Liver (tissue), 9 donors: ENCODE data around the gene LHX2. TPM values are rescaled to one million over a fixed set of nuclear protein-coding genes. Genes with fewer than 3 reads are reported as not detected.

ENCODE experiments used
- DNase-seq: peaks from one replicate; pipeline ENCODE4 v3.0.0-alpha.2; 2017; ENCODE audit warnings: low spot score
- H3K27ac ChIP-seq, 2 donors: one replicate each; pipeline ENCODE4 v1.7.0; 2013; ENCODE audit warnings: inconsistent platforms in 2 of 2, low read length in 2 of 2, control low read depth in 1 of 2, low read depth in 1 of 2, mild to moderate bottlenecking in 1 of 2
- H3K27me3 ChIP-seq, 4 donors: one replicate each; pipeline versions ENCODE4 v1.6.1 to v1.7.0; 2013; ENCODE audit warnings: low read length in 3 of 4, inconsistent platforms in 1 of 4, mild to moderate bottlenecking in 1 of 4, moderate library complexity in 1 of 4; ENCODE audit not compliant: control insufficient read depth in 4 of 4, insufficient read depth in 4 of 4
- H3K36me3 ChIP-seq, 4 donors: one replicate each; pipeline versions ENCODE4 v1.6.1 to v1.7.0; 2013; ENCODE audit warnings: low read length in 3 of 4, mild to moderate bottlenecking in 3 of 4, low read depth in 1 of 4, moderate library complexity in 1 of 4; ENCODE audit not compliant: control insufficient read depth in 4 of 4, insufficient read depth in 3 of 4
- H3K4me1 ChIP-seq, 4 donors: one replicate each; pipeline versions ENCODE4 v1.6.1 to v1.7.0; 2013; ENCODE audit warnings: low read length in 3 of 4, mild to moderate bottlenecking in 3 of 4, moderate library complexity in 1 of 4; ENCODE audit not compliant: control insufficient read depth in 4 of 4, insufficient read depth in 4 of 4
- H3K4me3 ChIP-seq, 3 donors: one replicate each; pipeline versions ENCODE4 v1.6.1 to v1.7.0; 2013; ENCODE audit warnings: low read length in 3 of 3, control low read depth in 1 of 3, low read depth in 1 of 3, mild to moderate bottlenecking in 1 of 3
- H3K9ac ChIP-seq, 2 donors: one replicate each; pipeline ENCODE4 v1.7.0; 2013; ENCODE audit warnings: low read length in 2 of 2, mild to moderate bottlenecking in 2 of 2, moderate library complexity in 2 of 2, control low read depth in 1 of 2, low read depth in 1 of 2
- H3K9me3 ChIP-seq, 4 donors: one replicate each; pipeline versions ENCODE4 v1.6.1 to v1.7.0; 2013; ENCODE audit warnings: low read length in 3 of 4; ENCODE audit not compliant: control insufficient read depth in 4 of 4
- EGR1 ChIP-seq, 2 donors: IDR thresholded peaks; 2 replicates each; pipeline ENCODE4 v1.6.1; 2016 to 2018; ENCODE audit warnings: antibody characterized with exemption in 2 of 2, low read depth in 2 of 2
- FOXA1 ChIP-seq: IDR thresholded peaks from 2 replicates; pipeline ENCODE4 v1.6.1; 2016; ENCODE audit warnings: antibody characterized with exemption
- FOXA2 ChIP-seq: IDR thresholded peaks from 2 replicates; pipeline ENCODE4 v1.6.1; 2016; ENCODE audit warnings: antibody characterized with exemption
- GABPA ChIP-seq, 2 donors: IDR thresholded peaks in 1 of 2; conservative IDR thresholded peaks in 1 of 2; 2 replicates each; pipeline ENCODE4 v1.6.1; 2016; ENCODE audit warnings: antibody characterized with exemption in 2 of 2, mild to moderate bottlenecking in 1 of 2, moderate library complexity in 1 of 2
- HNF4G ChIP-seq: IDR thresholded peaks from 2 replicates; pipeline ENCODE4 v1.6.1; 2016; ENCODE audit warnings: antibody characterized with exemption
- JUND ChIP-seq, 2 donors: IDR thresholded peaks; 2 replicates each; pipeline ENCODE4 v1.6.1; 2016; ENCODE audit warnings: antibody characterized with exemption in 2 of 2
- NR2F2 ChIP-seq: IDR thresholded peaks from 2 replicates; pipeline ENCODE4 v1.6.1; 2016; ENCODE audit warnings: antibody characterized with exemption
- RXRA ChIP-seq, 2 donors: IDR thresholded peaks; 2 replicates each; pipeline ENCODE4 v1.6.1; 2017 to 2018; ENCODE audit warnings: antibody characterized with exemption in 2 of 2, mild to moderate bottlenecking in 1 of 2
- TAF1 ChIP-seq: conservative IDR thresholded peaks from 2 replicates; pipeline ENCODE4 v1.6.1; 2016; ENCODE audit warnings: antibody characterized with exemption, mild to moderate bottlenecking
- YY1 ChIP-seq: IDR thresholded peaks from 2 replicates; pipeline ENCODE4 v1.6.1; 2016; ENCODE audit warnings: antibody characterized with exemption, mild to moderate bottlenecking
- WGBS: extraction: QIAGEN DNeasy Blood & Tissue Kit; methylation state at CpG from one replicate; pipeline ENCODE4 v1.1.7; 2013; 5-methylcytosine and 5-hydroxymethylcytosine counted together
- polyA plus RNA-seq, 2 donors: library from polyadenylated mRNA; stranded (reverse) in 1 of 2; unstranded in 1 of 2; fragments of 200-250 nt in 1 of 2; fragments of >200 nt in 1 of 2; fragmentation: Nextera tagmentation in 1 of 2; extraction: Ambion mirVana in 1 of 2; gene quantifications; one replicate each; pipeline versions ENCODE4 v1.2.1 to v1.2.3, GENCODE V29; 2013 to 2015
- total RNA-seq, 2 donors: library from RNA; depleted of rRNA; stranded (reverse); fragments of >200 nt; gene quantifications; one replicate each; pipeline ENCODE4 v1.2.3, GENCODE V29; 2014
- TF ChIP-seq, protein P1 (sequence below): IDR thresholded peaks from 2 replicates; pipeline ENCODE4 v1.6.1; 2016; ENCODE audit warnings: antibody characterized with exemption
- TF ChIP-seq, protein P2 (sequence below): fragments of 150-350 bp; IDR thresholded peaks from 2 replicates; pipeline ENCODE4 v1.5.1; 2017; ENCODE audit warnings: improper control_type of control experiment, low read depth, low read length; ENCODE audit not compliant: missing input control
- TF ChIP-seq, protein P3 (sequence below): IDR thresholded peaks from 2 replicates; pipeline ENCODE4 v1.6.1; 2016; ENCODE audit warnings: antibody characterized with exemption, mild to moderate bottlenecking
- TF ChIP-seq, protein P4 (sequence below): IDR thresholded peaks from 2 replicates; pipeline ENCODE4 v1.6.1; 2016; ENCODE audit warnings: antibody characterized with exemption
- TF ChIP-seq, protein P5 (sequence below): IDR thresholded peaks from 2 replicates; pipeline ENCODE4 v1.6.1; 2016; ENCODE audit warnings: antibody characterized with exemption
- donor health status: healthy.
- donor health status: healthy.
- donor health status: healthy.
- donor health status: healthy.
- donor health status: healthy.

Gene LHX2
- total and polyA plus RNA-seq, 4 donors: 2.0 to 2.5 (median 2.1) TPM

DNA sequence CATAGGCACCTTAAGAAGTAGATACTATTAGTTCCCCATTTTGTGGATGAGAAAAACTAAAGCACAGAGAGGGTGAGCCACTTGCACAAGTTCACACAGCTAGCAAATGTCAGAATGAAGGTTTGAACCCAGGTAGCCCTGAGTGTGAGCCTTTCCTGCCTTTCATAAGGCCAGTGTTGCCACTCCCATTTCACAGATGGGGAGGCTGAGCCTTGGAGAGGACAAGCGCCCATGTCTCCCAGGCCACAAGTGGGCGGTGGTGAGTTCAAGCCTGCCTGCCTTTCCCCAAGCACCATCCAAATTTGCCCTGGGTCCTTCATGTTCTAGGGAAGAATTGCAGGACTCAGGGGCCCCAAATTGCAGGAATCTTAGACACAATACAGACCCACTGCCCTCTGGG is 50.6 kb downstream of the LHX2 start:
- TF ChIP-seq TAF1: no peak
- TF ChIP-seq, protein P1, sequence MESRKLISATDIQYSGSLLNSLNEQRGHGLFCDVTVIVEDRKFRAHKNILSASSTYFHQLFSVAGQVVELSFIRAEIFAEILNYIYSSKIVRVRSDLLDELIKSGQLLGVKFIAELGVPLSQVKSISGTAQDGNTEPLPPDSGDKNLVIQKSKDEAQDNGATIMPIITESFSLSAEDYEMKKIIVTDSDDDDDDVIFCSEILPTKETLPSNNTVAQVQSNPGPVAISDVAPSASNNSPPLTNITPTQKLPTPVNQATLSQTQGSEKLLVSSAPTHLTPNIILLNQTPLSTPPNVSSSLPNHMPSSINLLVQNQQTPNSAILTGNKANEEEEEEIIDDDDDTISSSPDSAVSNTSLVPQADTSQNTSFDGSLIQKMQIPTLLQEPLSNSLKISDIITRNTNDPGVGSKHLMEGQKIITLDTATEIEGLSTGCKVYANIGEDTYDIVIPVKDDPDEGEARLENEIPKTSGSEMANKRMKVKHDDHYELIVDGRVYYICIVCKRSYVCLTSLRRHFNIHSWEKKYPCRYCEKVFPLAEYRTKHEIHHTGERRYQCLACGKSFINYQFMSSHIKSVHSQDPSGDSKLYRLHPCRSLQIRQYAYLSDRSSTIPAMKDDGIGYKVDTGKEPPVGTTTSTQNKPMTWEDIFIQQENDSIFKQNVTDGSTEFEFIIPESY: no peak
- no peak for TF ChIP-seq EGR1 (IDR thresholded peaks at IDR 0.05; ENCODE audit: low read depth in 2 of 2)
- TF ChIP-seq, protein P2, sequence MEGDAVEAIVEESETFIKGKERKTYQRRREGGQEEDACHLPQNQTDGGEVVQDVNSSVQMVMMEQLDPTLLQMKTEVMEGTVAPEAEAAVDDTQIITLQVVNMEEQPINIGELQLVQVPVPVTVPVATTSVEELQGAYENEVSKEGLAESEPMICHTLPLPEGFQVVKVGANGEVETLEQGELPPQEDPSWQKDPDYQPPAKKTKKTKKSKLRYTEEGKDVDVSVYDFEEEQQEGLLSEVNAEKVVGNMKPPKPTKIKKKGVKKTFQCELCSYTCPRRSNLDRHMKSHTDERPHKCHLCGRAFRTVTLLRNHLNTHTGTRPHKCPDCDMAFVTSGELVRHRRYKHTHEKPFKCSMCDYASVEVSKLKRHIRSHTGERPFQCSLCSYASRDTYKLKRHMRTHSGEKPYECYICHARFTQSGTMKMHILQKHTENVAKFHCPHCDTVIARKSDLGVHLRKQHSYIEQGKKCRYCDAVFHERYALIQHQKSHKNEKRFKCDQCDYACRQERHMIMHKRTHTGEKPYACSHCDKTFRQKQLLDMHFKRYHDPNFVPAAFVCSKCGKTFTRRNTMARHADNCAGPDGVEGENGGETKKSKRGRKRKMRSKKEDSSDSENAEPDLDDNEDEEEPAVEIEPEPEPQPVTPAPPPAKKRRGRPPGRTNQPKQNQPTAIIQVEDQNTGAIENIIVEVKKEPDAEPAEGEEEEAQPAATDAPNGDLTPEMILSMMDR: no peak
- no peak for TF ChIP-seq FOXA2
- TF ChIP-seq, protein P3, sequence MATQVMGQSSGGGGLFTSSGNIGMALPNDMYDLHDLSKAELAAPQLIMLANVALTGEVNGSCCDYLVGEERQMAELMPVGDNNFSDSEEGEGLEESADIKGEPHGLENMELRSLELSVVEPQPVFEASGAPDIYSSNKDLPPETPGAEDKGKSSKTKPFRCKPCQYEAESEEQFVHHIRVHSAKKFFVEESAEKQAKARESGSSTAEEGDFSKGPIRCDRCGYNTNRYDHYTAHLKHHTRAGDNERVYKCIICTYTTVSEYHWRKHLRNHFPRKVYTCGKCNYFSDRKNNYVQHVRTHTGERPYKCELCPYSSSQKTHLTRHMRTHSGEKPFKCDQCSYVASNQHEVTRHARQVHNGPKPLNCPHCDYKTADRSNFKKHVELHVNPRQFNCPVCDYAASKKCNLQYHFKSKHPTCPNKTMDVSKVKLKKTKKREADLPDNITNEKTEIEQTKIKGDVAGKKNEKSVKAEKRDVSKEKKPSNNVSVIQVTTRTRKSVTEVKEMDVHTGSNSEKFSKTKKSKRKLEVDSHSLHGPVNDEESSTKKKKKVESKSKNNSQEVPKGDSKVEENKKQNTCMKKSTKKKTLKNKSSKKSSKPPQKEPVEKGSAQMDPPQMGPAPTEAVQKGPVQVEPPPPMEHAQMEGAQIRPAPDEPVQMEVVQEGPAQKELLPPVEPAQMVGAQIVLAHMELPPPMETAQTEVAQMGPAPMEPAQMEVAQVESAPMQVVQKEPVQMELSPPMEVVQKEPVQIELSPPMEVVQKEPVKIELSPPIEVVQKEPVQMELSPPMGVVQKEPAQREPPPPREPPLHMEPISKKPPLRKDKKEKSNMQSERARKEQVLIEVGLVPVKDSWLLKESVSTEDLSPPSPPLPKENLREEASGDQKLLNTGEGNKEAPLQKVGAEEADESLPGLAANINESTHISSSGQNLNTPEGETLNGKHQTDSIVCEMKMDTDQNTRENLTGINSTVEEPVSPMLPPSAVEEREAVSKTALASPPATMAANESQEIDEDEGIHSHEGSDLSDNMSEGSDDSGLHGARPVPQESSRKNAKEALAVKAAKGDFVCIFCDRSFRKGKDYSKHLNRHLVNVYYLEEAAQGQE: no peak
- TF ChIP-seq RXRA (IDR thresholded peaks at IDR 0.05): no peak
- no peak for TF ChIP-seq FOXA1
- no peak for TF ChIP-seq GABPA (IDR thresholded peaks at IDR 0.05 in 1 of 2, conservative IDR thresholded peaks at IDR 0.05 in 1 of 2)
- TF ChIP-seq, protein P4, sequence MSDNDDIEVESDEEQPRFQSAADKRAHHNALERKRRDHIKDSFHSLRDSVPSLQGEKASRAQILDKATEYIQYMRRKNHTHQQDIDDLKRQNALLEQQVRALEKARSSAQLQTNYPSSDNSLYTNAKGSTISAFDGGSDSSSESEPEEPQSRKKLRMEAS: no peak
- no peak for TF ChIP-seq JUND (IDR thresholded peaks at IDR 0.05)
- TF ChIP-seq NR2F2: no peak
- H3K27ac ChIP-seq: no peak overlapping the region
- 92% methylated on average over 2 of the region's 2 CpGs for WGBS
- no peak for DNase-seq
- no peaks in the 10 kb centered on the region for H3K4me1 ChIP-seq
- H3K9me3 ChIP-seq: no peaks in the 10 kb centered on the region
- no peaks in the 10 kb centered on the region for H3K27me3 ChIP-seq
- no peak overlapping the region for H3K9ac ChIP-seq
- no peak overlapping the region for H3K4me3 ChIP-seq
- H3K36me3 ChIP-seq: no peaks in the 10 kb centered on the region

DNA sequence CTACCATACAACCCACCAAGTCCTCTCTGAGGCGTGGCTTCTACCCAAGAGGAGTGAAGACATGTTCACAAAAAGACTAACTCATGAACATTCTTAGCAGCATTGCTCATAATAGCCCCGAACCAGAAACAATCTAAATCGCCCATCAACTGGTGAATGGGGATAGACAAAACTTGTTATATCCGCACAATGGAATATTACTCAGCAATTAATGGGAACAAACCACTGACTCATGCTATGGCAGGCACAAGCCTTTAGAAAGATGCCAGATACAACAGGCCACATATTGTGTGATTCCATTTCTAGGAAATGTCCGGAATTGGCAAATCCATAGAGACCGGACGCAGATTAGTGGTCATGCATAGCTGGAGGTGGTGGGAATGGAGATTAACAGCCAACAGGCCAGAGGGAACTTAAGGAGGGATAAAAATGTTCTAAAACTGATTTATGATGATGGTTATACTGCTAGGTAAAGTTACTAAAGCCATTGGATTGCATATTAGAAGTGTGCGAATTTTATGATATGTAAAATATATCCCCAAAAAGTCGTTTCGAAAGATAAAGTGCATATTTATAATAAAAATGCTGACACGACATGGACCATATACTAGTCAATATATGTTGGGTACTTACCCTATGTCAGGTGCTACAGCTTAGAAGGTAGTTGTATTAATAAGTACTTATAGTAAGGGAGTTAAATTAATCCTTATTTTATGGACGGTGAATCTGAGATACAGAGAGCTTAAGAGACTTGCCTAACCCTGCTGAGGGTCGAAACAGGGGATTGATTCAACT is 55.4 kb downstream of the LHX2 start:
- no peak overlapping the region for H3K9ac ChIP-seq
- no peak overlapping the region for H3K4me3 ChIP-seq
- no peaks in the 10 kb centered on the region for H3K27me3 ChIP-seq
- no peak for DNase-seq
- 91% methylated on average over 13 of the region's 13 CpGs for WGBS
- no peaks in the 10 kb centered on the region for H3K9me3 ChIP-seq
- no peak overlapping the region for H3K27ac ChIP-seq
- no peaks in the 10 kb centered on the region for H3K4me1 ChIP-seq
- no peaks in the 10 kb centered on the region for H3K36me3 ChIP-seq
- TF ChIP-seq, protein P3: no peak
- TF ChIP-seq YY1 (no peak), FOXA1 (no peak), NR2F2 (no peak), GABPA (IDR thresholded peaks at IDR 0.05 in 1 of 2, conservative IDR thresholded peaks at IDR 0.05 in 1 of 2) (no peak), EGR1 (IDR thresholded peaks at IDR 0.05; ENCODE audit: low read depth in 2 of 2) (no peak), HNF4G (no peak)
- TF ChIP-seq, protein P5, sequence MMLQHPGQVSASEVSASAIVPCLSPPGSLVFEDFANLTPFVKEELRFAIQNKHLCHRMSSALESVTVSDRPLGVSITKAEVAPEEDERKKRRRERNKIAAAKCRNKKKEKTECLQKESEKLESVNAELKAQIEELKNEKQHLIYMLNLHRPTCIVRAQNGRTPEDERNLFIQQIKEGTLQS: no peak
- TF ChIP-seq, protein P1: no peak
